ENCODE measurements around the gene ABCG1.

GRCh38 chr21:42309753-42310213, 90.8 kb downstream of the ABCG1 start:
- peak; percentile 45 to 75 (median 54) for TF ChIP-seq CTCF (IDR thresholded peaks at IDR 0.05)
- no peak for TF ChIP-seq POLR2A (IDR thresholded peaks at IDR 0.05; ENCODE audit: low read depth)
- no peak for TF ChIP-seq EP300 (IDR thresholded peaks at IDR 0.05)

Data from esophagus muscularis mucosa (tissue), 4 donors.